Esophagus mucosa (tissue), 1 donor: Measurements from ENCODE around the gene PACRG. TPM values are rescaled to one million over a fixed set of nuclear protein-coding genes. Genes with fewer than 3 reads are reported as not detected.

ENCODE experiments used
- ATAC-seq: fragments of 200-7000 bp; cut with Tn5 transposase; one replicate; pipeline ENCODE4 v1.9.1; 2020
- total RNA-seq: library from RNA; stranded (reverse); gene quantifications from one replicate; pipeline ENCODE4 v1.2.4, GENCODE V29; 2023
- donor health status: DM: yes; HTN: yes; CAD: no.

PACRG gene
- total RNA-seq, 1 donor from 2014 or later = 0.76 TPM

DNA sequence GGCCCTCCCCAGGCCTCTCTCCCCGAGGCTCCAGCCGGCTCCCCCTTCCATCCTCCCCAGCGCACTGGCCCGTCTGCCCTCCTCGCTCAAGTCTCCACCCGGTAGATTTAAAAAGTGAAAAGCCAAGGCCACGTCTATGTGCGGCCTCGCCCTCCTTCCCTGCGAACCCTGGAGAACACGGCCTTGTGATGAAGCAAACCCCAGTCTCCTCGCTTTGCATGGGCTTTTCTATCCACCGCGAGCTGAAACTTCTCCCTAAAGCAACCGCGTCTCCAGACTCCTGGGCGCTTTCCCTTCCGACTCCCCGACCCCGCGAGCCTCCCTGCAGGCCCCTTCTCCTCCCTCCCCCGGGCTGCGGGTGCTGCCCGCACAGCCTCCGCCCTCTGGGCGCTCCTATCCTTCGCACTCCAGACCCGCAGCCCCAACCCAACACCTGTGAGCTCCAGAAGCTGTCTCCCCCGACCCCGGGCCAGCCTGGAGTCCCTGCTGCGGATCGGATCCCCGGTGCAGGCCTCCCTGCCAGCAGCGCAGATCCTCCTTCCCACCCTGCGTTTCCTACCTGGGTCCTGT lies 421.6 kb downstream of the PACRG start:
- no peak for ATAC-seq

DNA sequence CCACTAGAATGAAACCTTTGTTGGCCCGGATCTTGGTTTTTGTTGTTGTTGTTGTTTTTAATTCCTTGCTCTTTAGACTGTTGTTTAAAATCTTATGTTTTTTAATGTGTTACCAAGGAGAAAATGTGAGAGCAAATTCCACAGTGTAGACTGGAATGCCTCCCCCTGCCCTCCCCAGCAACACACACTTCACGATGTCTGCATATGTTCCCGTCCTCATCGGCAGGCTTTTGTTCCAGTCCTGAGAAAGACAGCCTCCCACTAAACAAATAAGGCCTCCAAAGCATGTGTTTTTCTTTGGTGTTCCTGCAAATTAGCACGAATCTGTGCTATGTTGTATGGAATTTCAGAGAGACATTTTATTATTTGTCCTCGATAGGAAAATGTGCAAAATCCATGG lies 423.4 kb downstream of the PACRG start:
- no peak for ATAC-seq

GRCh38 chr6:163152701-163153100 lies 424.9 kb downstream of the PACRG start:
- ATAC-seq = no peak

- ATAC-seq = no peak
Measured at GRCh38 chr6:163159110-163159509, 431.3 kb downstream of the PACRG start.

GRCh38 chr6:163159689-163160088 lies 431.9 kb downstream of the PACRG start:
- ATAC-seq = no peak

DNA sequence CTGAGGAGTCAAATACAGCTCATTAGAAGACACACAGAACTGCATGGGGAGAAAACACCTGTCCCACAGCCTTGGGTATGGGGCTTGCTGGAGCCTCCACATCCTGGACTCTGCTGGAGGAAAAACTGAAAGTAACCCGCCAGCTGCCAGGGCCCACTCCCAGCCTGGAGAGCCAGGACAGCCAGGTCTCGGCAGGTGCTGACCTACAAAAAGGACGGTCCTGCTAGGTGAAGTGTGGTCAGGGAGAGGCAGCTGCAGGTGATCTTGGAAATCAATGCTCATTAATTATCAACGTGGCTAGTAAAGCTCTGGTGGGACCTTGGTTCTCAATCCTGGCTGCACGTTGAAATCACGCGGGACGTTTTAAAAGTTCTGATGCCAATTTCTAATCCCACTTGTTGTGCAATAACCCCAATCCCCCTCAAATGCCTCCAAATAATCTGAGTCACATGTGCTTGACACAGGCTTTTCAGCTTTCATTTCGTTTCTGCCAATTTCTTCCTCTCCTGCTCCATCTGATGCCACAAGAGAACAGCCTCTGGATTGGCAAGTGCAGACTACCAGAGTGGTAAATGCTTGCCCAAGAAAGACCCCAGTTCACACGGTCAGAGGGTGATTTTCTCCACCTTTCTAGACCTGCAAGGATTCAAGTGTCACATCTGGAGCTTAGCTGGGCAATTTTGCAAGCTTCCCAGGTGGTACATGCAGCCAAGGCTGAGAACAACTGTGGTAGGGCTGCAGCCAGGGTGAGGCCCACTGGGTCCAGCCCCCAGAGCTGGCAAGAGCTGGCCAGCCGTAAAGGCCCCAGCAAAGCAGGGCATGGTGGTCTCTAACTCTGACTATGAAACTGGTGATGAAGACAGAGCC lies 434.5 kb downstream of the PACRG start:
- ATAC-seq = no peak

DNA sequence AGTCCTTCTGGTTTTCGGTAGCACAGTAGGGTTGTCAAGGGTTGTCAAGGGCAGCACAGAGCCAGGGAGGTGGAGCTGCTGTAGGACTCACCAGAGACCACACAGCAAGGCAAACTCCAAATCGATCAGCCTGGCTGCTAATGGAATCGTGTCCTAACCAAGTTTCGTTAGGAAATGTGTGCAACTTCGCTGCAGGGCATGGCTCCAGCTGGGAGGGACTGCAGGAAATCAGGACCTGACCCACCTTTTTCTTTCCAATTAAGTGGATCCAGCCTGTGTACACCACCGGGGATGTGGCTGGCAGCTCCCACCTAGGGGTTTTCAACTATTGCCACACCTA lies 435.1 kb downstream of the PACRG start:
- ATAC-seq = no peak

DNA sequence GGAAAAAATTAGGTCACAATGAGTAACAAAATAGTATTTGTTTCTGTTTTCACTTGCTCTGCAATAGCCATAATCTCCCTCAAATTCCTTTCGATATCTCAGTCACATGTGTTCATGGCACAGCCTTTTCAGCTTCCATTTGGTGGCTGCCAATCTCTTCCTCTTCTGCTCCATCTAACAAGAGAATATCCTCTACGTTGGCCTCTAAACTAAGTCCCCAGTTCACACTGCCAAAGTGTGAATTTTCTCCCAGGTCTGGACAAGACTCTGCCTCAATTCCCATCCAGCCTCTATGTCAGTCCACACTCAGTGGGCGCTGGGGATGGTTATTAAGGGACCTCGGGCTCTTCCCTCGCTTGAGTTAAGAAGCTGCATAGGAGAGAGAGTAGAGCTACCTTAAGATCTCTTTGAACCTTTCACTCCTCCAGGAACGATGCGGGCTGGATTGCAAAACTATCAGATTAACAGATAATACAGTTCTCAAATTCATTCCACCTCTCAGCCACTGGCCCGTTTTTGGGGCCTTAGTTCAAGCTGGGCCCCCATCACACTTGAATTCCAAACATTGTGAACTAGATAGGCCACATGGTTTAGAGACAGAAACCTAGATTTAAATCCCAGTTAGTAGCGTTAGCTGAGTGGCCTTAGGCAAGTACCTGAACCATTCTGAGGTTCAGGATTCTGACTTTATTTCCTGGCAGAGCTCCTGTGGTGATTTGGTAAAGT lies 436.6 kb downstream of the PACRG start:
- no peak for ATAC-seq

- no peak for ATAC-seq
Measured at GRCh38 chr6:163165155-163165910, 437.6 kb downstream of the PACRG start.

DNA sequence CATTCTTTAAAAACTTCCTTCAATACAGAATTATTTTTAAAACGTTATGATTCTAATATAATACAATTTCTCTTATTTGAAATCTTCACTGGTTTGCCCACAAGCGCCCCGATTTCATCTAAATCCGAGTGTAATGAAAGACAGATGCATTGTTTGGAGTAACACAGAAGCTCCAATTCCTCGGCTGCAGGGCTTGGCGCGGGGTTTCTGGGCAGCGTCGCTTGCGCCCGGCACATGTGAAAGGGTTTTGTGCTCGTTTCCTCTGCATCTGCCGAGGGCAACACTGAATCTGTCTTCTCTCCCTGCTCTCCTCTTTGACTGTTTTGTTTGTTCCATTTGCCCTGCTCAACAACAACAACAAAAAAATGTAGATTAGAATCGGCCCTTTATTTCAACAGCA lies 438.1 kb downstream of the PACRG start:
- ATAC-seq = no peak

GRCh38 chr6:163166507-163166906 lies 438.7 kb downstream of the PACRG start:
- ATAC-seq = no peak

DNA sequence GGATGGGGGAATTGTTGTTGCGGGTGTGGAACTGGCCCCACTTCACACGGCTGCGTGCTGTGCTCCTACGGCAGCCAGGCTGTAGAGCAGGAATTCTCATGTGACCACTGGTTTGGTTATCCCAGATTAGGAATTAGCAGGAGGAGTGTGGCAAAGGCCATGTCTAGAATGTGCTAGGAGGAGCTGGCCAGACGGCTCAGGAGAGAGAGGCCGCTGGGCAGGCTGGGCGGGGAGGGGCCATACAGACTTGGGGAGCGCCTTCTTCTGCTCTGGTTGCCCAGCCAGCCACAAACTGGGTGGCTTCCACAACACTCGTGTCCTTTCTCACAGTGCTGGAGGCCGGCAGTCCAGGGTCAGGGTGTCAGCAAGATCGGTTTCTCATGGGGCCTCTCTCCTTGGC lies 441.7 kb downstream of the PACRG start:
- no peak for ATAC-seq

- no peak for ATAC-seq
Measured at GRCh38 chr6:163170294-163170883, 442.6 kb downstream of the PACRG start.

DNA sequence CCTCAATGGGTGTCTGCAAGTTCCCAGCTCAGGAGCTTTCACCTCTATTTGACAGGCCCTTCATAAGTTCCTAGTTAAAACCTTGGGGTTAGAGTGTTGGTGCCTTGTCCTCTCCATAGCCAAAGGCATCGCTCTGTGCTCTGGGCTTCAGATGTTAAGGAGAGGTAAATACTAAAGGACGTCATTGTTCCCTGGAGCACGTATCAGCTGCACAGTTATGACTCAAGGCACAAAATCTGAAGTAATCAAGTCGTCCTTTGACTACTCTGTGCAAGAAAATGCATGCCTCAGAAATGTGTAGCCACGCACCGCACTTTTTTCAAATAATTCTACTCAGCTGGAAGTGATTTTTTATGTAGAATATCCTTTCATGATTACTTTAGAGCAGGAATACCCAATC lies 446.0 kb downstream of the PACRG start:
- no peak for ATAC-seq

GRCh38 chr6:163175301-163175700 lies 447.5 kb downstream of the PACRG start:
- no peak for ATAC-seq

DNA sequence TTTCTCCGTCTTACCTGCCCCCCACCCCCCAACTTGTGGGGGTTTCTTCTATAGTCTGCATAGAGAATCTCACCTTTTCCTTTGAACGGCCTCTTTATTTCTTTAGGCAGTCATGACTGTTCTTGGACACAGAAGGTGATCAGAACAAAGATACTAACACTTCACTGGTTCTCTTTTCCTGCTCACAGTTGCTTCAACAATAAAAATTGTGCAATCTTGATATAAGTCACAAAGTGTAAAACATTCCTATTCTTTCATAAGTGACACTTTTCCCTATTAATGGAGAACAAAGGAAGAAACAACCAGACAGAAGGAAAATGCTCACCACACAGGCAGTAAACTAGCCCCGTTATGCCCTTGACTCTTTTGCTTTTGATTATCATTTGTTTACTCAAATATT lies 448.3 kb downstream of the PACRG start:
- no peak for ATAC-seq

DNA sequence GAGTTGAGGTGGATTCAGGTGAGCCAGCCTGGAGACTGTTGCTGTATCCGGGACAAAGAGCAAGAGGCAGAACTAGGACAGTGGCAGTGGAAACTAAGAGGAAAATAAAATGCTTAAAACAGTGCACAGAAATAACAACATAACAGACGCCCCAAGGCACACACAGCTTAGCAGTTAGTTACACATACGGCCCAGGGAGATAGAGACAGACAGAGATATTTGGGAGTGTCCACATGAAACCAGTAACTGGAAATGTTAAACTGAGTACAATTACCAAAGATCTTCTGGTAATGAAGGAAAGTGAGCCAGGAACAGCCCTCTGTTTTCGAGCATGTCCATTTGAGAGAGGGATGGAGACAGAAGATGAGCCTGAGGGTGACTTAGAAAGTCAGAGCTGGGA lies 449.2 kb downstream of the PACRG start:
- no peak for ATAC-seq

DNA sequence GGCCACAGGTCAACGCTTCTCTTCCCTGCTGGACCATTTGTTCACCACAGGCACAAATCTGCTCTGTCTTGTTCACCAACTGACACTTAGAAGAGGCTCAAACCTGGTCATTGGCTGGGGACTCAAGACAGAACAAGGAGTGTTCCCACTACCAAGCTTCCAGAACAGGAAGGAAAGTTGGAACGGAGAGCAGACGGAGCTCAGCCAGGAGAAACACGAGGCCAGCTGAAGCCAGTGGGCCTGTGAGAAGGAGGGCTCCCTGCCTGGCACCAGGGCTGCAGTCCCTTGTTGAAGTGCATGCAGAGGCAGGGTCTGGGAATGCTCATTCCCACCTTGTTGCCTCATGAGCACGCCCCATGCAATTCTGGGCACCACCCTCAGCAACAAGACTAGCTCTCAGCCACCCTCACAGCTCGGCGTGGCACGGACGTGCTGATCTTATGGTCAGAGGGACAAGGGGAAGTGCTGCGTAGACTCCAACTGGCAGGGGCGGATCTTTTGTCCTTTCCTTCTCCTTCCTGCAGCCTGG lies 450.2 kb downstream of the PACRG start:
- ATAC-seq = no peak

- ATAC-seq = no peak
Measured at GRCh38 chr6:163179061-163179460, 451.3 kb downstream of the PACRG start.

DNA sequence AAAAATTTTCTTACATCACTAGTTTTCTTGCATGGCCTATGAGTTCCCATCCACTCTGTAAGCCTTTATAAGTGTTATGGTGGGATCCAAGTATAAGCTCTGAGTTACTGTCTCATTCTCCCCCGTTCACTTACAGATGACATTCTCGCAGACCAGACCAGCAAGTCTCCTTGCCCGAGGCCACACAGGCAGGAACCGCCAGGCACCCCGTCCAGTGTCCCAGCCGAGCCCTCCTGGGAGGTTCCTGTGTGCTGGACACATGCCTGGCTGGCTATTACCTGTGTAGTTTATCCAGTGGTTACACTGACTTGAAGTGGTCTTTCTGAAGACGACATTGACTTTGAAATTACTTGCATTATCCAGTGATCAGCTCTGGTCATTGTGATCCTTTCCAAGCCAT lies 451.9 kb downstream of the PACRG start:
- no peak for ATAC-seq

- ATAC-seq = peak; percentile 80
Measured at GRCh38 chr6:163180874-163181541, 453.2 kb downstream of the PACRG start.

- no peak for ATAC-seq
Measured at GRCh38 chr6:163181666-163182180, 453.9 kb downstream of the PACRG start.
